SIG-M5 treated with dmso at 0.1 percent for 504 hours (cell line): Measurements from ENCODE around the gene ILKAP.
A peak's percentile ranks its signal among the peaks of the same experiment; 100 is the strongest.
"Not testable (repeated sequence)": the region's sequence is repeated elsewhere in the genome, so short reads cannot be mapped to it uniquely, and the experiment has no call there.

Experiments
- DNase-seq: peaks from one replicate; lab custom pipeline; 2025; ENCODE audit not compliant: unreplicated experiment; lab: John Stamatoyannopoulos, UW

The ILKAP gene

DNA sequence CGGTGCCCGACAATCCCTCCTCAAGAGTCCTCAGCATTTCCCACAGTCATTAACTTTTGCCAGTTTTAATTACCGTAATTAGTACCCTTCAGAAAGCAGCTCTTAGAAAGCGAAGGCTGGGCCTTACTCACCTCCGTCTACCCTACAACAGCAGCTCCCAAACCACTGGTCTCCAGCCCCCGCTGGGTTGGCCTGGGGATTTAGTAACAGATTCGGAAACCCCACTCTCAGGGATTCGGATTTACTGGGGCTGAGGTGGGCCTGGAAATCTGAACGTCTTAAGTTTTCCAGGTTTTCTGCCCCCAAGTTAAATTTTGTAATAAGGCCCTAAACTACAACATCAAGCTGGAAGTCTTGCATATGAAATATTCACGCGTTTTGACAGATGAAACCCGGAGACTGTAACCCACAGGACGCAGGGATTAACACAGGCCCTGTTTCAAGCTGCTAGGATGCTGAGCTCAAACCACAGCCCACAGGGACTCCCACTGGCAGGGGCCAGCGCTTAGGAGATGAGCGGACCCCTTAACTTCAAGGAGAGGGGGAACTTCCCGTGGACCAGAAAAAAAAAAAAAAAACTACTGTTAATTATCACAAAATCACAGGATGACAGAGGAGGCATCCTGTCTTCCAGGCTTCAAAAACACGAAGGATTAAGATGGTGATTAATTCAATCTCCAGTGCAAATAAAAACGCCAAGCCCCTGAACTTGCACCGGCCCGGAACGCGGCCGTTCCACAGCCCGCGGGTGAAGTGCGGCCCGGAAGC lies 985 bp downstream of the ILKAP start:
- peak; percentile 8 for DNase-seq

GRCh38 chr2:238190445-238190844 lies 13.1 kb downstream of the ILKAP start:
- no peak for DNase-seq

GRCh38 chr2:238187618-238188548 lies 15.6 kb downstream of the ILKAP start:
- DNase-seq, result no peak

DNA sequence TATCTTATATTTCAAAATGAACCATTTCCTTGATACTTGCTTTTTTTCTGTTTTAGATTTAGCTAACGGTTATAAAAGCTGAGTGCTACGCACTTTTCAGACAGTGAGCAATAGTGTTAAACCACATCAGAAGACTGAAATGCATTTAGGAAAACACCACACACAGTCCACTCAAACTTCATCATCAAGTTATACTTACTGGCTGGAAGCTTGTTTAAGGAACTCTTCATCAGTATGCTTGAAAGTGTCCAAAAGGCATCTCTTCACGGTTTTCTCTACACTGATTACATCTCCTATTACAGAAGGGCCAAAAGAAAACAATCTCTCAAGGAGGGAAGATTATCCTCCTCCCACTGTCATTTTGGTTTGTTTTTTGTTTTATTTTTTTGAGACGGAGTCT lies 19.7 kb downstream of the ILKAP start:
- no peak for DNase-seq

DNA sequence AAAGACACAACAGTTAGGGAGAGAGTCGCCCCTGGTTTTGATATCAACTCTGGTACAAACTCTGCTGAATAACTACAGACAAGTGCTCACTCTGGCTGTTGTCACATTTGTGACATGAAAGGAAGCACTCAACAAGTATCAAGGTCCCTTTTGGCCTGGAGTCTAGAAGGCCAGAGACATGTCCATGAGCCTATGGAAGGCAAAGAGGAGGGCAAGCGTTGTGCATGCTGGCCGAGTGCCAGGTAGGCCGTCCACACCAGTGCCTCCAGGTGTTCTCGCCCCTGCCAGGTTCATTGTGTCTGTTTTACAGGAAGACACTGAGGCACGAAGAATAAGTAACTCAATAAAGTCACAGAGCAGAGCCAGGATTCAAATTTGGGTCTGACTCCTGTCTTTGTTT lies 21.1 kb downstream of the ILKAP start:
- DNase-seq, result no peak

GRCh38 chr2:238180554-238180953 lies 22.9 kb downstream of the ILKAP start:
- no peak for DNase-seq

DNA sequence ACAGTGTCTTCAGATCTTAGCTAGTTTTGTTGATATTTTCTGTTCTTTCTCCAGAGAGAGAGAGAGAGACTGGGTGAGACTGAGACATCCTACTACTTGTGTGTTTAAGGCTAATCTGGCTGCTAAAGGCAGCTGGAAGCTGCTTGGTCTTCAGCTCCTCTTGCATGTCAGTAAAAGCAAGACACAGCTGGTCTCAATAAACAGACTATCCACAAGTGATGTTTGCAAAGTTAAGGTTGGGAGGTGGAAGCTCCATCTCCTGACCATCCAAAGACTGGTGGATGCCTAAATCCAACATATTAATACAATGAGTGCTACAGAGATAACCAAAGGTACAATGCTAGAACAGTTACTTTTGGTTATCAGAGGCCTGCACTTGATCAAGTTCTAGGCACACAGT lies 26.9 kb downstream of the ILKAP start:
- DNase-seq, result no peak

DNA sequence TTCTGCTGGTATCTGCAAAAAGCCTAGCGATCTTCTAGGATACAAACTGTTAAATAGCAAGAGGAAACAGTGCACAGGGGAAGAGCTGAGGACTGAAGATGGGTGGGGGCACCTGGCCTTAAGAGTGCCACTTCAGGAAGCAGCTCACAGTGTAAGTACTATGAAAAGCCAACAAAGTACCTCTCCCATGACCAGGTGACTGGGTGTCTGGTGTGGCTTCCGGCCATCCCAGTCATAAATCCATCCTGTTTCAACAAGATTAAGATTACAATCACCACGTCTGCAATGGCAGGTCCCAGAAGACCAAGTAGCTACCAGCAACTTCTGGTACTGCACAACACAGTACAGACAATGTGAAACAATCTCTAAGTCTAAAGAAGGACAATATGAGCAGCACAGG lies 28.8 kb downstream of the ILKAP start:
- no peak for DNase-seq

DNA sequence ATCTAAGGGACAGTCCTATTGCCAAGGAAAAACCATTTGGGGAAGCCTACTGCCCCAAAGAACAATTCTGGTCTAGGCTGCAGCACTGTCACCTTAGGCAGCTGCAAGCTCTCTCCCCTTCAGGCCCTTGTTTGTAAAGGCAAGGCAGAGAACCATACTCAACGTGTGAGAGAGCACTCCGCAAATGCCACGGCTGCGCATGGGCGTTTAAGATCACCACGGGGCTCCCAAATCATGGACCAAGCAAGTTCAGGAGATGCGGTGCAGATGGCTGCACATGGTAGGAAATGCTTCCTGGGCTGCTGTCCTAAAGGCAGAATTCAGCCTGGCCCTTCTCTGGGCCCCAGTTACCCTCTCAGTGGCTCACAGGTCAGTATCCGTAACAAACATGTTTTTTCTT lies 29.2 kb downstream of the ILKAP start:
- DNase-seq, result no peak

DNA sequence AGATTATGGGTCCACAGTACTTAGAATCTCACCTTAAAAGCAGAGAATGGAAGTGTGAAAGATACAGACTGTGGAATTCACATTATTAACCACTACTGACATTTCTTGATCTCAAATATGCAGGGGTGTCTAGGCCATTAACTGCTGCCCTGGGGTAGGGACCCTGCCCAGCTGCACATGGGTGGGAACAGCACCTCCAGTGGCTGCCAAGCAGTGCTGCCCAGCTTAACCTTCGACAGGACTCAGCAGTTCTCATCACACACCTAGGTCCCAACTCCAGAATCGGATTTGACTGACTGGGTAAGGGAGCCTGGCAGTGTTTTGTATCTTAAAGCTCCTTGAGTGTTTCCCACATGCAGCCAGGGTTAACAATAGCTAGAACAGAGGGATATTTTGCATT lies 29.8 kb downstream of the ILKAP start:
- DNase-seq, result no peak

DNA sequence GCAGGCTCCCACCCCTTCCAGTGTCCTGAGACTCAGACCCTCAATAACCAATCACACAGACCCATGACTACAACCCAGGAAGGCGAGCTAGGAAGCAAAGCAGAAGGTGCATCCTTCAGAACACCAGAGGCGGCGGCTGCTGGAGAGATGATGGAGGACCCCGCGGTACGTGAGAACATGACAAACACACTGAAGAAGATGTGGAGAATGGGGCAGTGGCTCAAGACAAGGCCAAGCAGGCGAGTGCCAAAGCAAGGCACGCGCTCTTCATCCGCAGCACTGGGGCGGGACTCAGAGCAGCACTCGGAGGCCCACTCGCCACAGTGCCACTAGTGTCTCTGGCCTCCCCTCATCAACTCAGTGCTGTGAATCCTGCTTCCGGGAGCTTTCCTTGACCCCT lies 31.1 kb downstream of the ILKAP start:
- DNase-seq, result no peak

GRCh38 chr2:238171575-238172187 lies 31.8 kb downstream of the ILKAP start:
- DNase-seq, result no peak

- not testable (repeated sequence) for DNase-seq
Measured at GRCh38 chr2:238171072-238171431, 32.4 kb downstream of the ILKAP start.

DNA sequence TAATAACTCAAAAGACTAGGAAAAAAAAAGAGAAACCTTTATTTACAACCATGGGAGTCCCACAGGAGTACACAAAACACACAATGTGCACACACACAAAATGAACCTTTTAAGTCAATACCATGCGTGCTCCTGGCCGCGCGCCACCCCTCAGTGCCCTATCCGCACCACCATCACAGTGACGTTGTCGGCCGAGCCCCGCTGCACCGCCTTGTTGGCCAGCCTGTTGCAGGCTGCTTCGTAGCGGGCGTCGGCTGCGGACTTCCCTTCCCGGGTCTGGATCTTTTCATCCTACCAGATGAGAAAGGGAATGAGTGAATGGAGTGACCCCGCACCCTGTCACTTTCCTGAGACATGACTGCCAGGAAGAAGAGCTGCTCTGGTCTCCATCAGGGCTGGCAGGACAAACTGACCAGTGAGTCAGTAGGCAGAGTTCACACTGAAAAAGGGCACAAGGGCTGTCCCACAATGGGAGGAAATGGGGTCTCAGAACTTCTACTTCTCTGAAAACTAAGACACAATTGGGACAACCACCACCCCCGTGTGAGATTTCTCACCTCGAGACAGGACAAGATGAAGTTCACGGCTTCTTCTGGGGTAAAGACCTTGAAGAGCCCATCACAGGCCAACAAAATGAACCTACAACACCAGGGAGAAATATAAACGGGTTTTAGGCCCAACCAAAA lies 33.0 kb downstream of the ILKAP start:
- DNase-seq, result no peak

GRCh38 chr2:238169708-238170251 lies 33.7 kb downstream of the ILKAP start:
- no peak for DNase-seq

GRCh38 chr2:238169048-238169707 lies 34.3 kb downstream of the ILKAP start:
- DNase-seq, result no peak

DNA sequence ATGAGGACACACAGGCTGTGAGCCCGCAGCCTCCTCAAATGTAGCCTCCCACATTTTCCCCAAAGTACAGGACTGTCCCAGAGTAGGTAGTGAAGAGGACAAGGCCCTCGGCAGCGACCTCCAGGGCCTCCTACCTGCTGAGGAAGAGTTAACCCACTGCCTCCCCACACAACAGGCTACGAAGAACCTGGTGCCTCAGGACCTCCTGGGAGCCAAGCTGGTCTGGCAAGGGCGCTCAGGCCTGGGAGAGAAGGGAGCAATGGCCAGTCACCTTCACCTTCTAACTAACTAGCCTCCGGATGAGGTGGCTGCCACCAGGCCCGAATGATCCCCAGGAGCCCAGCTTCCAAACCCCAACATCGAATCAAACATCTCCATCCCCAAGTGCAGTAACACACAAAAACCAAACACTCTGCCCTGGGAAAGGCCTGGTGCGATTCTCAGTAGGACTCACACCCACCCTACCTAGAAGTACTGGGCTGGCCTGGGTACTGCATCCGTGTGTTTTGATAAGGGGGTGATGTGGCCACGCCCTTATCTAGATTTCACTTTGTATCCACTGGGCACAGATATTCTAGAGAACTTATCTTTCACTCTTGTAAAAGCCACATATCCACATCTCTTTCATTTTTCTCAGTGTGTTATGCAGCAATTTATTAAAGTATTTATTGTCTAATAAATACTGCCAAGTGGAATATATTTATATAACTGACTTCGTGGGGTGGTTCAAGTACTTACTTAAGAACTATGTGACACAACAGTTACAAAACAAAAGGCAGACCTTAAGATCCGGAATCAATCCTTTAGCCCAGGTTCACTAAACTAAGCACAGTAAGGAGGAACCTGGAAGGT lies 35.1 kb downstream of the ILKAP start:
- no peak for DNase-seq

GRCh38 chr2:238167761-238168160 lies 35.7 kb downstream of the ILKAP start:
- DNase-seq, result no peak

- DNase-seq, result no peak
Measured at GRCh38 chr2:238167344-238167715, 36.2 kb downstream of the ILKAP start.
